GM23248 (cell line): ENCODE data around the gene CHMP4A.

Source experiments
- EZH2 ChIP-seq: fragments of 200-600 bp; sonication (generic); IDR thresholded peaks from 2 replicates; pipeline ENCODE4 v1.6.1; 2018; ENCODE audit warnings: antibody characterized with exemption, mild to moderate bottlenecking; ENCODE audit not compliant: insufficient read depth, poor library complexity, severe bottlenecking
- EZH2phosphoT487 ChIP-seq: fragments of 200-600 bp; sonication (generic); IDR thresholded peaks from 2 replicates; pipeline ENCODE4 v1.6.1; 2018; ENCODE audit warnings: antibody characterized with exemption, moderate library complexity, mild to moderate bottlenecking, low read depth; ENCODE audit not compliant: insufficient read depth

GRCh38 chr14:24236689-24237462 lies 23.6 kb upstream of the CHMP4A start:
- TF ChIP-seq EZH2, result no peak
- no peak for TF ChIP-seq EZH2phosphoT487
